Astrocyte of the spinal cord (primary cell): ENCODE measurements around the gene SLTM.
"Not testable (repeated sequence)": the region's sequence is repeated elsewhere in the genome, so short reads cannot be mapped to it uniquely, and the experiment has no call there.

Source experiments
- DNase-seq: peaks from one replicate; pipeline ENCODE4 v3.0.0; 2011; ENCODE audit warnings: low read depth, low spot score
- H3K4me3 ChIP-seq: 2 replicates; pipeline ENCODE4 v1.5.1; 2011; ENCODE audit warnings: low read depth, mild to moderate bottlenecking, low read length, moderate library complexity
- in situ Hi-C: cut with HindIII; loops from 2 replicates; pipeline ENCODE4 v1.10.0; 2017; ENCODE audit warnings: low sequenced_read_pairs
- TF ChIP-seq, protein P1 (sequence below): IDR thresholded peaks from 2 replicates; pipeline ENCODE4 v1.5.1; 2012; ENCODE audit warnings: low read depth, mild to moderate bottlenecking, low read length, inconsistent platforms

SLTM gene

DNA sequence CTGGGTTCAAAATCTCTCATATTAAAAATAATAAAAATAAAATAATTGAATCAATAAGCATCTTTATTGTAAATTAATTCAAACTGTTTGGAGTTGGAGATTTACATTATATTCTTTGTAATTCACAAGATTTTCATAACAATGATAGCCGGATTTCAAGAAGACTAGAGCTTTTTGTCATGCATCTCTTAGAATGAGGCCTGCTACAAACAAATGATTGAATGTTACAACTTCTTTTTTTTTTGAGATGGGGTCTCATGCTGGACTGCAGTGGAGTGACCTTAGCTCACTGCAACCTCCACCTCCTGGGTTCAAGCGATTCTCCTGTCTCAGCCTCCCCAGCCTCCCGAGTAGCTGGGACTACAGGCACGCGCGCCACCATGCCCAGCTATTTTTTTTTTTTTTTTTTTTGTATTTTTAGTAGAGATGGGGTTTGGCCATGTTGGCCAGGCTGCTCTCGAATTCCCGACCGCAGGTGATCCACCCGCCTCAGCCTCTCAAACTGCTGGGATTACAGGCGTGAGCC is 3.5 kb downstream of the SLTM start:
- TF ChIP-seq, protein P1, sequence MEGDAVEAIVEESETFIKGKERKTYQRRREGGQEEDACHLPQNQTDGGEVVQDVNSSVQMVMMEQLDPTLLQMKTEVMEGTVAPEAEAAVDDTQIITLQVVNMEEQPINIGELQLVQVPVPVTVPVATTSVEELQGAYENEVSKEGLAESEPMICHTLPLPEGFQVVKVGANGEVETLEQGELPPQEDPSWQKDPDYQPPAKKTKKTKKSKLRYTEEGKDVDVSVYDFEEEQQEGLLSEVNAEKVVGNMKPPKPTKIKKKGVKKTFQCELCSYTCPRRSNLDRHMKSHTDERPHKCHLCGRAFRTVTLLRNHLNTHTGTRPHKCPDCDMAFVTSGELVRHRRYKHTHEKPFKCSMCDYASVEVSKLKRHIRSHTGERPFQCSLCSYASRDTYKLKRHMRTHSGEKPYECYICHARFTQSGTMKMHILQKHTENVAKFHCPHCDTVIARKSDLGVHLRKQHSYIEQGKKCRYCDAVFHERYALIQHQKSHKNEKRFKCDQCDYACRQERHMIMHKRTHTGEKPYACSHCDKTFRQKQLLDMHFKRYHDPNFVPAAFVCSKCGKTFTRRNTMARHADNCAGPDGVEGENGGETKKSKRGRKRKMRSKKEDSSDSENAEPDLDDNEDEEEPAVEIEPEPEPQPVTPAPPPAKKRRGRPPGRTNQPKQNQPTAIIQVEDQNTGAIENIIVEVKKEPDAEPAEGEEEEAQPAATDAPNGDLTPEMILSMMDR: no peak
- in situ Hi-C loops: no loop called here
- no peak for DNase-seq
- no peak overlapping the region for H3K4me3 ChIP-seq

DNA sequence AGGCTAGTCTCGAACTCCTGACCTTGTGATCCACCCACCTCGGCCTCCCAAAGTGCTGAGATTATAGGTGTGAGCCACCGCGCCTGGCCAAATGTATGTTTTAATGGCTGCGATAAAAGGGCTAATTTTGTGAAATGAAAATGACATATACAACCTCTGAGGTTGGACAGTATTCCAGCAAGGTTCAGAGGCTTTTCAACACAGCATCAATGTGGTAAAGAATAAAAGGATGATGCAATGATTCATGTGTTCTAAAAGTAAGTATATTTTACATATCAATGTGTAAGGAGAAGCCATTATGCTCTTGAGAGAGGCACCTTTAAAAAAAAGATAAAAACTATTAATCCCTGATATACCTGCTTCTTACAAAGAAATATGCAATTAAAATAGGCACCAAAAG is 6.7 kb downstream of the SLTM start:
- no peak for DNase-seq
- TF ChIP-seq, protein P1: no peak
- H3K4me3 ChIP-seq: no peak overlapping the region
- in situ Hi-C loops: no loop called here

DNA sequence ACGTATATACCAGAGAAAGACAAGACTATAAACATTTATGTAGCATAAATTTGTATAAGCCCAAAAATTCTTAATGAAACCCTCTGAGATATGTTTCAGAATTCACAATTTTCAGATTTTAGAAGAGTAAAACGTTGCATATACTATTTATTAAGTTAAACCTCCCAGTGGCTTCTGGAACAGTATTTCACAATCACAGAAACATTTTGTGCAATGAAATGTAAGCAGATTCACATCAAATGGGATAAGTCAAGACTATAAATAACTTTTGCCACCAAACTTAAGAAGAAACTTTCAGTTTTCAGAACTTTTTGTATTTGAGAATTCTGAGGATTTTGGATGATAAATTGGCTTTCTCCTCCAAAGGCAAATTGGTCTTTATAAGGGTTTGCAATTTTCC is 9.2 kb downstream of the SLTM start:
- TF ChIP-seq, protein P1: no peak
- in situ Hi-C loops: no loop called here
- no peak for DNase-seq
- no peak overlapping the region for H3K4me3 ChIP-seq

DNA sequence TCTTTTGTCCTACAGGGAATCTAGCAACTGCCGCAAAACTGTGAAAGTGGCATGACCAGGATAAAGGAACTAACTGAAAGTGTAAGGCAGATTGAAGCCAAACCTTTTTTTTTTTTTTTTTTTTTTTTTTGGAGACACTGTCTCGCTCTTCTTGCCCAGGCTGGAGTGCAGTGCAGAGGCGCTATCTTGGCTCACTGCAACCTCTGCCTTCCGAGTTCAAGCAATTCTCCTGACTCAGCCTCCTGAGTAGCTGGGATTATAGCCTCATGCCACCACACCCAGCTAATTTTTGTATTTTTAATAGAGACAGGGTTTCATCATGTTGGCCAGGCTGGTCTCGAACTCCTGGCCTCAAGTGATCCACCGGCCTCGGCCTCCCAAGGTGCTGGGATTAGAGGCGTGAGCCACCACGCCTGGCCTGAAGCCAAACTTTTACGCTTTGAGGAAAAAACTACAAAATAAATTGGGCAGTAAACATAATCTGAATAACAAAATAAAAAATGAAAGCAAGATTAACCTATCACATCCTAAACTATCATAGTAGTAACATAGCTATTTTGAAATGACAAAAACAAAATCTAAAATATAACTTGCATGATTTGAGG is 9.7 kb downstream of the SLTM start:
- in situ Hi-C loops: no loop called here
- TF ChIP-seq, protein P1: no peak
- no peak overlapping the region for H3K4me3 ChIP-seq
- DNase-seq: no peak

DNA sequence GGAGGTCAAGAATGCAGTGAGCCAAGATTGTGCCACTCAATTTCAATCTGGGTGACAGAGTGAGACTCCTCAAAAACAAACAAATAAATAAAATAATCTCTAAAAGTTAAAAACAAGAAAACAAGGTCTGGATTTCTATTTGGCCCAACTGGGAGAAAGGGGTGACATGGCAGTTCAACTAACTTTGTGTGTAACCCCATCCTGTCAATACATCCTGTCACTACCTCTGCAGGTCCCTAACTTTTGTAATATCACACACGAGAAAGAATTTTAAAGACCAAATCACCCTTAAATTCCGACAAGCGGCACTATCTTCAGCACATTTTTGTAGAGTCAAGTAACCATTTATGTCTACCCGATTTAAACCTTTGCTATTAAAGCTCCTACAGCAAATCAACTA is 10.2 kb downstream of the SLTM start:
- no peak overlapping the region for H3K4me3 ChIP-seq
- TF ChIP-seq, protein P1: no peak
- in situ Hi-C loops: no loop called here
- DNase-seq: no peak

DNA sequence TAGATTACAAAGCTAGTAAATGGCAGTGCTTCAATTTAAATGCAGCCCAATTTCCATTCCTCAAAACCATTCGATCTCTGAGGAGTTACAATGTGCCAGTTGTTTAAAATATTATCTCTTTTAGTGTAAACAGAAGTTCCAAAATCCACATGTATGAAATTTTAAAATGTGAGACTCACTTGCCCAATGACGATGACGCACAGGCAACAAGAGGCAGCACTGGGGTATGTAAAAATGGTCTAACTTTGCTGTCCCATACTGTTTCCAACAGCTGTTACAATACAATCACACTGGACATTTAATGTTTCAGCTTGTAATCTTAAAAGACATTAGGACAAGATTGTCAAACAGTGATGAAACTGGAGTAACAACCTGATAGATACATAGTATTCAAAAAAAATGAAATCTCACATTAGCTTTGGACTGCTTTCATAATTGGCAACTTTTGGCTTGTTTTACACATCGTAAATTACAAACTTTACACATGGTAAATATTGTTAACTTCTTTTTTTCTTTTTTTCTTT is 12.2 kb downstream of the SLTM start:
- in situ Hi-C loops: no loop called here
- TF ChIP-seq, protein P1: no peak
- no peak overlapping the region for H3K4me3 ChIP-seq
- DNase-seq: no peak

DNA sequence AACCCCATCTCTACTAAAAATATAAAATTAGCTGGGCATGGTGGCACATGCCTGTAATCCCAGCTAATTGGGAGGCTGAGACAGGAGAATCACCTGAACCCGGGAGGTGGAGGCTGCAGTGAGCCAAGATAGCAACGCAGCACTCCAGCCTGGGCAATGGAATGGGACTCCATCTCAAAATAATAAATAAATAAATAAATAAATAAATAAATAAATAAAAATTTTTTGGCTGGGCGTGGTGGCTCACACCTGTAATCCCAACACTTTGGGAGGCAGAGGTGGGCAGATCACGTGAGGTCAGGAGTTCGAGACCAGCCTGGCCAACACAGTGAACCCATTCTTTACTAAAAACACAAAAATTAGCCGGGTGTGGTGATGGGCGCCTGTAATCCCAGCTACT is 13.0 kb downstream of the SLTM start:
- DNase-seq, in situ Hi-C loops, H3K4me3 ChIP-seq: not testable (repeated sequence)
